T1000 (cell line): ENCODE results near the gene RBM4B.

ENCODE experiments used
- DNase-seq: peaks from one replicate; lab custom pipeline; 2025; ENCODE audit warnings: mixed read lengths; lab: John Stamatoyannopoulos, UW

Gene RBM4B

GRCh38 chr11:66686801-66687750 is 9.4 kb upstream of the RBM4B start:
- no peak for DNase-seq

DNA sequence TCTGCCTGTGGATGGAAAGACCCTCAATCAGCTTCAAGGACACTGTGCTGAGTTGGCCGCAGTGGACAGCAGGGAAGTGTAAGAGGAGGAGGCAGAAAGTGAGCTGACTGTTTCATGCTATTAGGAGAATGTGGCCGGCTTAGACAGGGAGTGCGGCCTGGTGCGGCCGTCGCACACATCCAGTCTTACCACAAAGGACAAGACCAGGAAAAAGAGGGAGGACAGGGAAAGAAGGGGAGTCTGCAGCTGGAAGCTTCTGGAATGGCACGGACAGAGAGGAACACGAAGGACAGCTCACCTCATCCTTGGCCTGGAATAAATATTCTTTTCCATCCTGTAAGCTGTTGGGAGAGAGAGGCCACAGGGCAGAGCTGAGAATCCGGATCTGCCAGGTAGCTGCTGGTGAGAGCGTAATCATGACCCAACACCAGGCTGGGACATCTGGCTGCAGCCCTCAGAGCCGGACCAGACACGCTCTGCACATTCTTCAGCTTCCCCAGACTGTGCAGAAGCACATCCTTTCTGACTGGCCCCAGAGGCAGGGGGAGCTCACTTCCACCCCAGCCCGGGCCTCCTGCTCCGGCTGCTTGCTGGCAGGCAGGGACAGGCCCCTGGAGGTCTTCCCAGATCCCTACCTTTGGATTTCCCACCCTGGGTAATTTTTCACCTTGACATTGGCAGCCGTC is 8.6 kb upstream of the RBM4B start:
- no peak for DNase-seq

GRCh38 chr11:66685276-66686099 is 7.8 kb upstream of the RBM4B start:
- no peak for DNase-seq

- DNase-seq, result no peak
Measured at GRCh38 chr11:66684635-66685034, 6.9 kb upstream of the RBM4B start.

DNA sequence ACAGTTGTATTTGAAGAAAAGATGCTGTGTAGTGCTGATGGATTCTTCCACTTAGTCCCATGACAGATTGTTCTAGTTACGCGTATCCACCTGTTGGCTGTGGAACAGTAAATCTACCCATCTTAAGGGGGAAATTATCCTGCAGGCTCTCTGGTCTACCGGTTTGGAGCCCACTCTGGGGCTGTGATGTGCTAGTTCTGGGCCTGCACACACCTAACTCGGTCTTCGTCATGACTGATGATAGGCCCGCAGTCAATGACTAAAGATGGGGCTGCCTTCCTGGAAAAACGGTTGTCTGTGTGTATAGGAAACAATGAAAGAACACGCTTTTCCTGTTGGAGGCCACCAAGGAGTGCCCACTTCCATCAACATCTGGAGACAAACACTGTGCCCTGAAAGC is 6.2 kb upstream of the RBM4B start:
- DNase-seq, result no peak

DNA sequence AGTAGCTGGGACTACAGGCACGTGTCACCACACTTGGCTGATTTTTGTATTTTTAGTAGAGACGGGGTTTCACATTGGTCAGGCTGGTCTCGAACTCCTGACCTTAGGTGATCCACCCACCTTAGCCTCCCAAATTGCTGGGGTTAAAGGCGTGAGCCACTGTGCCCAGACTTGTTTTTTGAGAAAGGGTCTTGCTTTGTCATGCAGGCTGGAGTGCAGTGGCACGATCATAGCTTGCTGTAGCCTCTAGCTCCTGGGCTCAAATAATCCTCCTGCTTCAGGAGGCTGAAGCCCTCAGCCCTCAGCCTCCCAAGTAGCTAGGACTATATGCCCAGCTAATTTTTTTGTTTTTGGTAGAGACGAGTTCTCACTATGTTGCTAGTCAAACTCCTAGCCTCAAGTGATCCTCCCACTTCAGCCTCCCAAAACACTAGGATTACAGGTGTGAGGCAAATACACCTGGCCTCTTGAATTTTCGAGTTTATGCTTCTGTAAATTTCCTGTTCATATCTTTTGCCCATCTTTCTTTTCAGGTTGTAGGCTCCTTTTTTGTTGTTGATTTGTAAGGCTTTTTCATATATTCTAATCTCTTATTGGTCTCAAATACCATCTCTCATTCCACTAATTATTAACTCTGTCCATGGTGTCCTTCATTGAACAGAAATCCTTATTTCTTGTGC is 3.4 kb upstream of the RBM4B start:
- DNase-seq, result no peak

GRCh38 chr11:66676931-66677598 is 622 bp downstream of the RBM4B start:
- no peak for DNase-seq

DNA sequence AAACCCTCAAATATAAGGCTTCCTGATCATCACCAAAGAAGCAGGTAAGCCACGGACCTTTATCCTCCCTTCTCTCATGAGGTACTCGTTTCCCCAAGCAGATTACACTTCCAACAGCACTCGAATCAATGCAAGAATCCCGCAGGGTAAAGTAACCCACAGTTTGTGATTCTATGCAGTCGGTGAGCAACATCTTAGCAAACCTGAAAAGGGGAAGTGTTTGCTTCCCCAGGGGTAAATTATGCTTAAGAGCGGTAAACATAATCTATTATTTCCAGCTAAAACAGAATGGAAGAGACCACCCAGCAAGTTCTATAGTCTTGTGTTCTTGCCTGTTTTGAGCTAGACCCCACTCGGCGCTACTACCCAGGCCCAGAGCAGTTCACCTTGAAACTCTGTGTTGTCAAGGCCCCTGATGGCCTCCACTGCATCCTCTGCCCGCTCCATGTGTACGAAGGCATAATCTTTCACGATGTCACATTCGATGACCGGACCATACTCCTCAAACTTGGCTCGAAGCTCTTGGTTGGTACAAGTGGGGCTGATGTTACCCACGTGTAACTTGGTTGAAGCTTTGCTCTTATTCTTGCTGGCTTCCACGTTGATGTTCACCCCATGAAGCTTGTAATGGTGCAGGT is 1.3 kb downstream of the RBM4B start:
- DNase-seq, result no peak

GRCh38 chr11:66674964-66675602 is 2.6 kb downstream of the RBM4B start:
- no peak for DNase-seq

- no peak for DNase-seq
Measured at GRCh38 chr11:66670816-66671215, 6.9 kb downstream of the RBM4B start.

- no peak for DNase-seq
Measured at GRCh38 chr11:66665369-66665768, 12.3 kb downstream of the RBM4B start.

- no peak for DNase-seq
Measured at GRCh38 chr11:66663741-66664296, 13.9 kb downstream of the RBM4B start.

DNA sequence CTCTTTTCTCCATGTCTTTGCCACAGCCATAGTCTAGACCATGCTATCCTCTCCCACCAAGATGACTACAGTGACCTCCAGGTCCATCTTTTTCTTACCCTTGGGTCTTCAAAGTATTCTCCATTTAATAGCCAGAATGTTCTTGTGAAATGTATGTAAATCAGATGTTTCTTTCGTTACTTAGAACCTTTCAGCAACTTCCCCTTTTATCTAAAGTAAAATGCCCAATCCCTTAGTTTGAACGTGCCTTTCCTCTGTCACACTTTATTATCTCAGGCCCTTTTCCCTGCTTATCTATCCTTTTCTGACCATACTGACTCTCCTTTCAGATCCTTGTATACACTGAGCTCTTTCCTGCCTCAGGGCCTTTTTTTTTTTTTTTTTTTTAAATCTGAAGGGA is 17.9 kb downstream of the RBM4B start:
- DNase-seq, result no peak

DNA sequence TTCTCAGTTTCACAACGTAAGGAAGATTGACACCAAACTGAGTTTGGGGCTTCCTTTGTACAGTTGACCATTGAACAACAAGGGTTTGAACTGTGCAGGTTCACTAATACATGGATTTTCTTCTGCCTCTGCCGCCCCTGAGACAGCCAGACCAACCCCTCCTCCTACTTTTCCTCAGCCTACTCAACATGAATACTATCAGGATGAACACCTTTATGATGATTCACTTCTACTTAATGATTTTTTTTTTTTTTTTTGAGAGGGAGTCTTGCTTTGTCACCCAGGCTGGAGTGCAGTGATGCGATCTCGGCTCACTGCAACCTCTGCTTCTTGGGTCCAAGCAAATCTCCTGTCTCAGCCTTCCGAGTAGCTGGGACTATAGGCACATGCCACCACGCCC is 24.6 kb downstream of the RBM4B start:
- no peak for DNase-seq

DNA sequence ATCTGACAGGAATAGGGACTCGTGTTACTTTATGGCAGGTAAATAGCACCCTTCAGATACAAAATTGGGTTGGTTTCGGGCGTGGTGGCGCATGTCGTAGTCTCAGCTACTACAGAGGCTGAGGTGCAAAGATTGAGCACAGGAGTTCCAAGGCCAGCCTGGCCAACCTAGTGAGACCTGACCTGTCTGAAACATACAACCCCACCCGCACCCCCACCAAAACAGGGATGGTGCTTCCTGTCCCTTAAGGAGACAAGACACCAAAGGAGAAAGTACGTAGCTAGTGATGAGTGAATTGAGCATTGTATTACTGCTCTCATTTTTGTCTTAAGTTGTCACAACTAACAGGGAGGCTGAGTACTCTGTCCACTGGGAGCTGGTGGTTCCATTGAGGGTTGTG is 25.0 kb downstream of the RBM4B start:
- DNase-seq, result no peak

GRCh38 chr11:66651016-66651415 is 26.7 kb downstream of the RBM4B start:
- no peak for DNase-seq

DNA sequence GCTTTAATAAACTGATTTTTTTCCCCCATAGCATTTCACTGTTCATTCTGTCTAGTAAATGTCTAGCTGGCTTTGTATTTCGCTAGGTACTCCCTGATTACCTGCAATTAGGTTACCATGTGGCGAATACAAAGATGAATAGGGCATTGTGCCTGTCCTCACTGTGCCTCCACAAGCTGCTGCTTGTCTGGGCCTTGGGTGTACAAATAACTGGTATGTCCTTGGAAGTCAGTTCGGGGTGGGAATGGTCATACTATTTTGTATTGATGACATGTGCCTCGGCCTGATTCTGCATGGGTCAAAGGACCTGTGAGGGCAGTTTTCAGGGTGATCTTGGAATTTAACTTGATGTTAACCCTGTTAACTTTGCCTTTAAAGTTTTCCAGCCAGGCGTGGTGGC is 27.8 kb downstream of the RBM4B start:
- DNase-seq, result no peak

DNA sequence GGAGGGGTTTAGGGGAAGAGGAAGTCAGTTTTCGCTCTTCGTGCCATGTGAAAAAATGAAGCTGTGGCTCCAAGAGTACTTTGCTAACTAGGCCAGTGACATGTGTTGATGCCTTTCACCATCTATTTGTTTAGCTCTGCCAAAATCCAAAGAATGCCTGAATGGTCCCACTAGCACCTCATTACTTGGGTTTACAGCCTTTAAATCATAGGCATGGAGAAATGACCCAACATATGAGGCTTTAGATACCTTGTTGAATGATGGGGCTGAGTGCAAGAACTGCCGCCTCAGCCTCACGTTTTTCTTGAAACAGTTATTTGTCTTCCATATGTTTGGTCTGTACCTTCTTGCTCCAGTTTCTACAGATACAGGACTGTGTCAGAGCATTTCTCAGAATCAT is 30.9 kb downstream of the RBM4B start:
- no peak for DNase-seq

- no peak for DNase-seq
Measured at GRCh38 chr11:66643745-66644437, 33.8 kb downstream of the RBM4B start.
